ENCODE results near the gene LHX3.

LHX3 gene

GRCh38 chr9:136235709-136236455 lies 31.0 kb upstream of the LHX3 start:
- Histone ChIP-seq H3K4me1 (ENCODE audit: low read length) (peaks cover 18% of the 10 kb centered on the region), H3K4me2 (ENCODE audit: low read length) (no peak overlapping the region), H3K36me3 (replicated peaks; ENCODE audit: low read depth, low read length) (peaks cover 3% of the 10 kb centered on the region), H3K79me2 (ENCODE audit: low read length) (peaks cover 86% of the 10 kb centered on the region), H3K9ac (ENCODE audit: low read length) (no peak overlapping the region), H3K9me3 (ENCODE audit: insufficient read depth, low read length) (no peaks in the 10 kb centered on the region), H3K27ac (ENCODE audit: low read length) (no peak overlapping the region), H4K20me1 (ENCODE audit: insufficient read depth, low read length) (peaks cover 63% of the 10 kb centered on the region), H2AFZ (ENCODE audit: low read depth, low read length) (no peak overlapping the region), H3K27me3 (ENCODE audit: low read depth, low read length) (no peaks in the 10 kb centered on the region), H3K4me3 (ENCODE audit: low read length) (no peak overlapping the region)
- no peak for TF ChIP-seq EZH2phosphoT487 (IDR thresholded peaks at IDR 0.05; ENCODE audit: low read depth)
- TF ChIP-seq, protein P1, sequence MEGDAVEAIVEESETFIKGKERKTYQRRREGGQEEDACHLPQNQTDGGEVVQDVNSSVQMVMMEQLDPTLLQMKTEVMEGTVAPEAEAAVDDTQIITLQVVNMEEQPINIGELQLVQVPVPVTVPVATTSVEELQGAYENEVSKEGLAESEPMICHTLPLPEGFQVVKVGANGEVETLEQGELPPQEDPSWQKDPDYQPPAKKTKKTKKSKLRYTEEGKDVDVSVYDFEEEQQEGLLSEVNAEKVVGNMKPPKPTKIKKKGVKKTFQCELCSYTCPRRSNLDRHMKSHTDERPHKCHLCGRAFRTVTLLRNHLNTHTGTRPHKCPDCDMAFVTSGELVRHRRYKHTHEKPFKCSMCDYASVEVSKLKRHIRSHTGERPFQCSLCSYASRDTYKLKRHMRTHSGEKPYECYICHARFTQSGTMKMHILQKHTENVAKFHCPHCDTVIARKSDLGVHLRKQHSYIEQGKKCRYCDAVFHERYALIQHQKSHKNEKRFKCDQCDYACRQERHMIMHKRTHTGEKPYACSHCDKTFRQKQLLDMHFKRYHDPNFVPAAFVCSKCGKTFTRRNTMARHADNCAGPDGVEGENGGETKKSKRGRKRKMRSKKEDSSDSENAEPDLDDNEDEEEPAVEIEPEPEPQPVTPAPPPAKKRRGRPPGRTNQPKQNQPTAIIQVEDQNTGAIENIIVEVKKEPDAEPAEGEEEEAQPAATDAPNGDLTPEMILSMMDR (IDR thresholded peaks at IDR 0.05; ENCODE audit: low read depth, low read length): no peak

GRCh38 chr9:136235171-136235570 lies 30.2 kb upstream of the LHX3 start:
- TF ChIP-seq EZH2phosphoT487 (IDR thresholded peaks at IDR 0.05; ENCODE audit: low read depth): no peak
- TF ChIP-seq, protein P1 (IDR thresholded peaks at IDR 0.05; ENCODE audit: low read depth, low read length): no peak
- Histone ChIP-seq H3K36me3 (replicated peaks; ENCODE audit: low read depth, low read length) (peaks cover 3% of the 10 kb centered on the region), H4K20me1 (ENCODE audit: insufficient read depth, low read length) (peaks cover 62% of the 10 kb centered on the region), H3K4me1 (ENCODE audit: low read length) (peaks cover 11% of the 10 kb centered on the region), H3K4me2 (ENCODE audit: low read length) (no peak overlapping the region), H3K79me2 (ENCODE audit: low read length) (peaks cover 86% of the 10 kb centered on the region), H3K9ac (ENCODE audit: low read length) (no peak overlapping the region), H3K4me3 (ENCODE audit: low read length) (no peak overlapping the region), H3K27me3 (ENCODE audit: low read depth, low read length) (no peaks in the 10 kb centered on the region), H3K27ac (ENCODE audit: low read length) (no peak overlapping the region), H2AFZ (ENCODE audit: low read depth, low read length) (no peak overlapping the region), H3K9me3 (ENCODE audit: insufficient read depth, low read length) (no peaks in the 10 kb centered on the region)

DNA sequence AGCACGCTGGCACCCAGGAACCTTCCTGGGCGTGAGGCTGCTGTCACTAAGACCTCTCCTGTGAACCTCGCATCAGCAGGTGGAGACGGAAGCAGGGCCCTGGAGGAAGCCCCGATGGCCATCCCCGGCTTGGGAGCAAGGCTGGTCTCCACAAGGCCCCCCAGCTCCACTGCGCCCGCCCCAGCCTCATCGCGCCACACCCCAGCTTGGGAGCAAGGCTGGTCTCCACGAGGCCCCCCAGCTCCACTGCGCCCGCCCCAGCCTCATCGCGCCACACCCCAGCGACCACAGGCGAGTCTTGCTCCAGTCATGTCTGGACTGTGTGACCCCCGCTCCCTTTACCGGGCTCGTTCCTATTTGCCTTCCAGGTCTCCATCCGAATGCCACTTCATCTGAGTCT lies 29.7 kb upstream of the LHX3 start:
- TF ChIP-seq, protein P1 (IDR thresholded peaks at IDR 0.05; ENCODE audit: low read depth, low read length): no peak
- TF ChIP-seq EZH2phosphoT487 (IDR thresholded peaks at IDR 0.05; ENCODE audit: low read depth): no peak
- peaks cover 57% of the 10 kb centered on the region for H4K20me1 ChIP-seq (ENCODE audit: insufficient read depth, low read length)
- H3K4me2 ChIP-seq (ENCODE audit: low read length): no peak overlapping the region
- no peak overlapping the region for H2AFZ ChIP-seq (ENCODE audit: low read depth, low read length)
- peaks cover 3% of the 10 kb centered on the region for H3K36me3 ChIP-seq (replicated peaks; ENCODE audit: low read depth, low read length)
- H3K9me3 ChIP-seq (ENCODE audit: insufficient read depth, low read length): no peaks in the 10 kb centered on the region
- H3K4me3 ChIP-seq (ENCODE audit: low read length): no peak overlapping the region
- no peak overlapping the region for H3K27ac ChIP-seq (ENCODE audit: low read length)
- no peaks in the 10 kb centered on the region for H3K27me3 ChIP-seq (ENCODE audit: low read depth, low read length)
- peaks cover 5% of the 10 kb centered on the region for H3K4me1 ChIP-seq (ENCODE audit: low read length)
- H3K79me2 ChIP-seq (ENCODE audit: low read length): peaks cover 82% of the 10 kb centered on the region
- H3K9ac ChIP-seq (ENCODE audit: low read length): no peak overlapping the region

DNA sequence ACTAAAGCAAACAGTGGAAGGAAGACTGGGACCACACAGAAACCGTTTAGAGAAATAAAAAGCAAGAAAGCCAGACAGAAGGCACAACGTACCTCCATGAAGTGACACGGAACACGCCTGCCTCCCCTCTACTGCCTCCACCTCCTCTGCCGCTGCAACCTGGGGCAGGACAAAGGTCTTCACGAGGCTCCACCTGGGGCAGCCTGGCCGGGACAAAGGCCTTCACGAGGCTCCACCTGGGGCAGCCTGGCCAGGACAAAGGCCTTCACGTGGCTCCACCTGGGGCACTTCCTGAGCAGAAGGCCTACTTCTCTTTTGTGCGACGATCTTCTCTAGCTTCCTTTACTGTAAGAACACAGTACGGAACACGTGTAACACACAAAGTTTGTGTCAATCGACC lies 28.9 kb upstream of the LHX3 start:
- H3K79me2 ChIP-seq (ENCODE audit: low read length): peaks cover 82% of the 10 kb centered on the region
- peaks cover 49% of the 10 kb centered on the region for H4K20me1 ChIP-seq (ENCODE audit: insufficient read depth, low read length)
- H3K4me2 ChIP-seq (ENCODE audit: low read length): no peak overlapping the region
- no peak overlapping the region for H3K27ac ChIP-seq (ENCODE audit: low read length)
- peaks cover 3% of the 10 kb centered on the region for H3K36me3 ChIP-seq (replicated peaks; ENCODE audit: low read depth, low read length)
- no peak overlapping the region for H3K4me3 ChIP-seq (ENCODE audit: low read length)
- TF ChIP-seq EZH2phosphoT487 (IDR thresholded peaks at IDR 0.05; ENCODE audit: low read depth): no peak
- TF ChIP-seq, protein P1 (IDR thresholded peaks at IDR 0.05; ENCODE audit: low read depth, low read length): no peak
- H3K27me3 ChIP-seq (ENCODE audit: low read depth, low read length): no peaks in the 10 kb centered on the region
- H3K9me3 ChIP-seq (ENCODE audit: insufficient read depth, low read length): no peaks in the 10 kb centered on the region
- no peaks in the 10 kb centered on the region for H3K4me1 ChIP-seq (ENCODE audit: low read length)
- H2AFZ ChIP-seq (ENCODE audit: low read depth, low read length): no peak overlapping the region
- H3K9ac ChIP-seq (ENCODE audit: low read length): no peak overlapping the region

All from OCI-LY3 (cell line).